ENCODE results near the gene C2CD3. TPM values are rescaled to one million over a fixed set of nuclear protein-coding genes. Genes with fewer than 3 reads are reported as not detected.

The C2CD3 gene
- polyA plus RNA-seq, 3 donors = 4.8 to 10.0 (median 7.2) TPM

Other genes starting within 250 kb of the C2CD3 start
- under 1 TPM in 1 of 3 donors, not detected in 2; 0.51 TPM for gene DNAJB13, start 220.0 kb downstream of the C2CD3 start, polyA plus RNA-seq
- gene UCP2, start 188.2 kb downstream of the C2CD3 start, polyA plus RNA-seq = 10 to 100 TPM; 21.4 to 86.4 (median 72.2) TPM
- under 1 TPM; 0.48 to 0.80 (median 0.67) TPM for gene UCP3, start 161.9 kb downstream of the C2CD3 start, polyA plus RNA-seq
- 10 to 100 TPM; 13.3 to 21.7 (median 18.8) TPM for gene PPME1, start 287 bp upstream of the C2CD3 start, polyA plus RNA-seq
- gene P4HA3, start 140.6 kb upstream of the C2CD3 start, polyA plus RNA-seq = under 1 TPM; 0.10 to 0.67 (median 0.45) TPM
- gene PGM2L1, start 227.4 kb upstream of the C2CD3 start, polyA plus RNA-seq = 1 to 10 TPM in 2 of 3 donors, under 1 TPM in 1; 0.65 to 3.2 (median 1.7) TPM